ENCODE measurements around the gene HDAC4. TPM values are rescaled to one million over a fixed set of nuclear protein-coding genes. Genes with fewer than 3 reads are reported as not detected.

Gene HDAC4
- total RNA-seq, 1 experiment from 2014 or later: 40.1 TPM

DNA sequence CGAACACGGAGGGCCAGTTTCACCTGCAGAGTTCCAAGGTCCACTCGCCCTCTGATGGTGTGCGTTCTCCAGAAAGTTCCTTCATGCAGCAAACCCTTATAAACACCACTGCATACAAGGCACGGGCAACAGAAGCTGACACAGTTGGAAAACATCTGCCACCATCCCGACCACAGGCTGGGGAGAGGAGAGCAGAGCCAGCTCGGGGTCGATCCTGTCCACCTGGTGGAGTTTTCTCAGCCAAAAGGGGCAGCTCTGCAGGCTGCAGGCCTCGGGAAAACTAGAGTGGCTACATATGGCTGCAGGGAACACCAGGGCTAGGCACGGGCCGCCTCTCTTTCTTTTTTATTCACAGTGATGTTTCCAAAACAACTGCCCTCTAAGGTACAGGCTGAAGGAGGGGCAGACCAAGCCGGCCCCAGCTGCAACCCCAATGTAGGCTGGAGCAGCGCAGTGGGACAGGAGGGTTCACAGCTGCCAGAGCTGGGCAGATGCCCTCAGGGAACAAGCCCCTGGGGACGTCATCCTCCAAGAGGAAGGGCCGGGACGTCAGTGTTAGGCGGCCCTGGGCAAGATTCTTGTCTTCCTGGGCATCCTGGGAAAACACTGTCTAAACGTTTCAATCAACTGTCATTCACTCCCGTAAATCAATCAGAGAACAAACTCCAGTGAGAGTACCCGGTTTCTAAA is 278.3 kb downstream of the HDAC4 start:
- ATAC-seq: no peak
- H3K4me1 ChIP-seq (ENCODE audit: control insufficient read depth, insufficient read depth, low read length): no peaks in the 10 kb centered on the region
- no peaks in the 10 kb centered on the region for H3K27me3 ChIP-seq (ENCODE audit: control insufficient read depth, insufficient read depth, low read length)

DNA sequence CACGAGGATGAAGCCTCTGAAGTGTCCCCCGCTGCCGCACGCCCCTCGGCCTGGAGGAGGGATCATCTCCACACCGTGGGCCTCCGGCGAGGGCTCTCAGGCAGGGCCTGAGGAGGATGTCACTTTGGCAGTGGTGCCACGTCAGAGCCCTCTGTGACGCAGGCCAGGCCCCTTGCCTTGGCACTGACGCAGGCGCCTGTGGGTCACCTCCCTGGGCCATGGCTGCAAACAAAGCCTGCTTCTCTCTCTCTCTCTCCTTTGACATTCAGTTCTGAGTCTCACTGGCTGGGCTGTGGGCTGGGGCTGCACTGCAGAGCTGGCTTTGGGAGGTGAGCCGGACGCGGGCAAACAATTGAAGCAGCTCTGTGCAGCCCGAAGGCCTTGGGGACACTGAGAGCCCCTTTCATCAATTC is 279.2 kb downstream of the HDAC4 start:
- CTCF ChIA-PET: no interaction called here
- ATAC-seq: no peak

More for the DNA sequence above, 278.3 kb downstream of the HDAC4 start:
- intact Hi-C loops (cut with micrococcal nuclease; ENCODE audit: unreplicated experiment): no loop called here
- BruUV-seq (replicated peaks): no TSS peak
- ChIA-PET CTCF (no interaction called here), POLR2A (no interaction called here)
- H3K27ac ChIP-seq (ENCODE audit: low read length): no peak overlapping the region
- in situ Hi-C loops (cut with HindIII; ENCODE audit: low pct_unique_long_range_greater_than_20kb, low sequenced_read_pairs): no loop called here
- H3K4me3 ChIP-seq (ENCODE audit: low read depth in 2 of 2, low read length in 2 of 2): no peak overlapping the region
- H3K36me3 ChIP-seq (ENCODE audit: control insufficient read depth, insufficient read depth, low read length): no peaks in the 10 kb centered on the region
- H3K9me3 ChIP-seq (ENCODE audit: control insufficient read depth, insufficient read depth, low read depth, low read length): no peaks in the 10 kb centered on the region; the same call in 1 of the 2 replicates
- DNase-seq (ENCODE audit: low read depth, low spot score): no peak
- TF ChIP-seq SIN3A (IDR thresholded peaks at IDR 0.05; ENCODE audit: borderline replicate concordance, insufficient read depth, low read depth, low read length) (no peak), REST (IDR thresholded peaks at IDR 0.05; ENCODE audit: insufficient read depth in 1 of 2, low read depth in 2 of 2, low read length in 1 of 2) (no peak), TCF7L2 (IDR thresholded peaks at IDR 0.05; ENCODE audit: low read depth, low read length) (no peak), POLR2AphosphoS5 (IDR thresholded peaks at IDR 0.05; ENCODE audit: low read depth, low read length) (no peak)
- TF ChIP-seq, protein P1, sequence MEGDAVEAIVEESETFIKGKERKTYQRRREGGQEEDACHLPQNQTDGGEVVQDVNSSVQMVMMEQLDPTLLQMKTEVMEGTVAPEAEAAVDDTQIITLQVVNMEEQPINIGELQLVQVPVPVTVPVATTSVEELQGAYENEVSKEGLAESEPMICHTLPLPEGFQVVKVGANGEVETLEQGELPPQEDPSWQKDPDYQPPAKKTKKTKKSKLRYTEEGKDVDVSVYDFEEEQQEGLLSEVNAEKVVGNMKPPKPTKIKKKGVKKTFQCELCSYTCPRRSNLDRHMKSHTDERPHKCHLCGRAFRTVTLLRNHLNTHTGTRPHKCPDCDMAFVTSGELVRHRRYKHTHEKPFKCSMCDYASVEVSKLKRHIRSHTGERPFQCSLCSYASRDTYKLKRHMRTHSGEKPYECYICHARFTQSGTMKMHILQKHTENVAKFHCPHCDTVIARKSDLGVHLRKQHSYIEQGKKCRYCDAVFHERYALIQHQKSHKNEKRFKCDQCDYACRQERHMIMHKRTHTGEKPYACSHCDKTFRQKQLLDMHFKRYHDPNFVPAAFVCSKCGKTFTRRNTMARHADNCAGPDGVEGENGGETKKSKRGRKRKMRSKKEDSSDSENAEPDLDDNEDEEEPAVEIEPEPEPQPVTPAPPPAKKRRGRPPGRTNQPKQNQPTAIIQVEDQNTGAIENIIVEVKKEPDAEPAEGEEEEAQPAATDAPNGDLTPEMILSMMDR (IDR thresholded peaks at IDR 0.05): no peak

More for the DNA sequence above, 279.2 kb downstream of the HDAC4 start:
- TF ChIP-seq REST (IDR thresholded peaks at IDR 0.05; ENCODE audit: insufficient read depth in 1 of 2, low read depth in 2 of 2, low read length in 1 of 2) (no peak), TCF7L2 (IDR thresholded peaks at IDR 0.05; ENCODE audit: low read depth, low read length) (no peak), SIN3A (IDR thresholded peaks at IDR 0.05; ENCODE audit: borderline replicate concordance, insufficient read depth, low read depth, low read length) (no peak), POLR2AphosphoS5 (IDR thresholded peaks at IDR 0.05; ENCODE audit: low read depth, low read length) (no peak)
- TF ChIP-seq, protein P1 (IDR thresholded peaks at IDR 0.05): no peak
- in situ Hi-C loops (cut with HindIII; ENCODE audit: low pct_unique_long_range_greater_than_20kb, low sequenced_read_pairs) (no loop called here), intact Hi-C loops (cut with micrococcal nuclease; ENCODE audit: unreplicated experiment) (no loop called here)
- no TSS peak for BruUV-seq (replicated peaks)
- POLR2A ChIA-PET: no interaction called here
- Histone ChIP-seq H3K4me1 (ENCODE audit: control insufficient read depth, insufficient read depth, low read length) (no peaks in the 10 kb centered on the region), H3K27ac (ENCODE audit: low read length) (no peak overlapping the region), H3K27me3 (ENCODE audit: control insufficient read depth, insufficient read depth, low read length) (no peaks in the 10 kb centered on the region), H3K9me3 (ENCODE audit: control insufficient read depth, insufficient read depth, low read depth, low read length) (no peaks in the 10 kb centered on the region; the same call in 1 of the 2 replicates), H3K4me3 (ENCODE audit: low read depth in 2 of 2, low read length in 2 of 2) (no peak overlapping the region), H3K36me3 (ENCODE audit: control insufficient read depth, insufficient read depth, low read length) (no peaks in the 10 kb centered on the region)
- DNase-seq (ENCODE audit: low read depth, low spot score): no peak
